Fibroblast of skin of right quadriceps (primary cell): ENCODE measurements around the gene FOXR1.
"Not testable (repeated sequence)": the region's sequence is repeated elsewhere in the genome, so short reads cannot be mapped to it uniquely, and the experiment has no call there.

ENCODE experiments used
- DNase-seq: peaks from one replicate; pipeline ENCODE4 v3.0.0-alpha.2; 2013

FOXR1 gene

GRCh38 chr11:118998388-118998717 lies 26.8 kb downstream of the FOXR1 start:
- no peak for DNase-seq

DNA sequence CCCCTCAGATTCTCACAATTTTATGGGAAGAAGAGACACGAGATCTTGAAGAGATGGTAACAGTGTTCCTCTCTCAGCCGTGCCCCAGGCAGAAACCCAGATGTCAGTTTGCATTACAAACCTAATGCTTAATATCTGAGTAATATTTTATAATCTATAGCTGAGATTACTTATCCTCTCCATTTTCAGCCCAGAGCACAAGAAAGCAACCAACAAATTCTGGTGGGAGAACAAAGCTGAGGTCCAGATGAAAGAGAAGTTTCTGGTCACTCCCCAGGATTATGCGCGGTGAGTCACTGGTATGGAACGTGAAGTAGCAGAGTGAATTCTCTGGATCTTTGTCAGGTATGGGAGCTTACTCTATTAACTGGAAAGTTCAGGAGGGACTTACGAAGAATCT lies 27.3 kb downstream of the FOXR1 start:
- peak; percentile 60 for DNase-seq

DNA sequence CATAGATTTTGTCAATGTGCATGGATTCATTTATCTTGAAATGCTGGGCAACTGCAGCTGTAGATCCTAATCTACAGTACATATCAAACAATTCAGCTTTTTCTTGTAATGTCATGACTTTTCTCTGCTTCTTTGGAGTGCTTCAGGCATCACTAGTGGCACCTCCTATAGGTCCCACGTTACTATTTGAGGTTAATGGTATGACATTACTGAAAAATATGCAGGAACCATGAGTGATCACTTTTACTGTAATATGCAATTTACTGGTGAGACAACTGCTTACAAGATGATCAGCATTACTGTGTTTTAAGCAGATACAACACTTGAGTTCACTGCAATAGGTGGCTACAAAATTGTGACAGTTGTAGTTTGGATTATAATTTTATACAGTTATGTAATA lies 29.3 kb downstream of the FOXR1 start:
- DNase-seq: peak; percentile 59

- DNase-seq: no peak
Observed at GRCh38 chr11:119006656-119007055, 35.1 kb downstream of the FOXR1 start.

DNA sequence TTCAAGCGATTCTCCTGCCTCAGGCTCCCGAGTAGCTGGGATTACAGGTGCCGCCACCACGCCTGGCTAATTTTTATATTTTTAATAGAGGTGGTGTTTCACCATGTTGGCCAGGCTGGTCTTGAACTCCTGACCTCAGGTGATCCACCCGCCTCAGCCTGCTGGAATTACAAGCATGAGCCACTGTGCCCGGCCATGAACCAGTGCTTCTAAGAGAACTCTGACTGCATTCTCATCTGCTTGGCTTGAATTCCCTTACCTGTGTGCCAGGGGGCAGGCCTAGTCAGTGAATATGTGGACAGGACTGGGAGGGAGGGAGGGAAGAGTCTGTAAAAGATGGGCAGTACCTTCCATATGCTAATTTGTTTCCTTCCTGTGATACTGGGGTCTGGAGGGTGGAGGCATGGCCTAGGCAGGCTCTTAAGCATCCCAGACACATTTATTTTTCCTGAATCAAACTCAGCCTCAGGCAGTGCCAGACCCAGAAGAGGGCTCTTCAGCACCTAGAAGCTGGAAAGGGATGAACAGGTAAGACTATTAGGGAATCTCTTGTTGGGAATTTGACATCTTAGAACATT lies 40.0 kb downstream of the FOXR1 start:
- no peak for DNase-seq

DNA sequence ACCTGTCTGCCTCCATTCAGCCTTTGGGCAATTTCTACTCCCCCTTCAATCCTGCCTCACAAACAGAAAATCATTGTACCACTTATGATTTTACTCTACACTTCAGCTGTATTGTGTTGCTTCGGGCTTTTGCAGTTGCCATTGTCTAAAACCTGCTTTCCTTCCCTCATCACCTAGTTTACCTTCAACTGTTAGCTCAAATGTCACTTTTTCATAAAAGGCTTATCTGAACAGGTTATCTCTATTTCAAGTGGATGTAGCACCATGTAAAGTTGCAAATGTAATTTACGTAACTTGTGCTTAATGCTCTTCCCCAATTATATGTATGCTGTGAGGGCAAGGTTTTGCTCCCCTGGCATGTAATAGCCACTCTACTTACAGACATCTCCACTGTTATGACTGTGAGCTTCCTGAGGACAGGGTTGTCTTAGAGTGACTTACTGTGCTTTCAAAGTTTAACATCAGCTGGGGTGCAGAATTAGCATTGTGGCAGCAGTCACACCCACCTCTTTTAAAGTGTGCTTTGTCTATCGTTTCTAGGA lies 41.1 kb downstream of the FOXR1 start:
- no peak for DNase-seq

GRCh38 chr11:119014209-119014924 lies 42.8 kb downstream of the FOXR1 start:
- DNase-seq: no peak

DNA sequence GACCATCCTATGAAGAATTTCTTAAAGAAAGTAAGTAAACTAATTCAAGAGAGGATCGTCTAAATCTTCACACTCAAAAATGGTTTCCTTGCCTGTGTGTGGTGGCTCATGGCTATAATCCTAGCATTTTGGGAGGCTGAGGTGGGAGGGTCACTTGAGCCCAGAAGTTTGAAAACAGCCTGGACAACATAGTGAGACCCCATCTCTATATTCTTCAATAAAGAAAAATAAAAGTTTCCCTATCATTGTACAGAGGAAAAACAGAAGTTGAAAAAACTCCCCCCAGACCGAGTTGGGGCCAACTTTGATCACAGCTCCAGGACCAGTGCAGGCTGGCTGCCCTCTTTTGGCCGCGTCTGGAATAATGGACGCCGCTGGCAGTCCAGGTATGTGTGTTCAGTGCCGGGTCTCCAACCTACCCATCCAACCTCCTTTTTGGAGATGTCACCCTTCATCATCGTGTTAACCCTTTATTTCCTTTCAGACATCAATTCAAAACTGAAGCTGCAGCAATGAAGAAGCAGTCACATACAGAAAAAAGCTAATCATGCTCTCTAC lies 43.6 kb downstream of the FOXR1 start:
- DNase-seq: no peak

DNA sequence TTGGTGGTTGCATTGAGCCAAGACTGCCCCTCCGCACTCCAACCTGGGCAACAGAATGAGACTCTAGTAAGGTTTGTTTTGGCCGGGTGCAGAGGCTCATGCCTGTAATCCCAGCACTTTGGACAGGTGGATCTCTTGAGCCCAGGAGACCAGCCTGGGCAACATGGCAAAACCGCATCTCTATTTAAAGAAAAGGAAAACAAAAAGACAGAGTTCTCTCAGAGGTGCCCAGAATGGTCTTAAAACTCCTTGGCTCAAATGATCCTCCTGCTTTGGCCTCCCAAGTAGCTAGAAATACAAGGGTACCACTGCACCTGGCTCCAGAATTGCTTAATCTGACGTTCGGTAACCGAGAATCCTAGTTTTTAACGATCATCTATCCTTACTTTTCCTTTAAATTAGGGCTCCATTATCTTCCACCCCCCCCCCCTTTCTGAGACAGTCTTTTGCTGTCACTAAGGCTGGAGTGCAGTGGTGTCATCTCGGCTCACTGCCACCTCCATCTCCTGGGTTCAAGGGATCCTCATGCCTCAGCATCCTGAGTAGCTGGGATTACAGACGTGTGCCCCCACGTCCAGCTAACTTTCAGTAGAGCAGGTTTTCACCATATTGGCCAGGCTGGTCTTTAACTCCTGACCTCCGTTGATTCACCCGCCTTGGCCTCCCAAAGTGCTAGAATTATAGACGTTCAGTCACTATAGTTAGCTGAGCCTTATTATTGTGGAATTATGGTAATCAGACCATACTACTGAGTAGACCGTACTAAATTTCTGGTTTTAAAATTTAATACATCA lies 44.9 kb downstream of the FOXR1 start:
- DNase-seq: no peak

DNA sequence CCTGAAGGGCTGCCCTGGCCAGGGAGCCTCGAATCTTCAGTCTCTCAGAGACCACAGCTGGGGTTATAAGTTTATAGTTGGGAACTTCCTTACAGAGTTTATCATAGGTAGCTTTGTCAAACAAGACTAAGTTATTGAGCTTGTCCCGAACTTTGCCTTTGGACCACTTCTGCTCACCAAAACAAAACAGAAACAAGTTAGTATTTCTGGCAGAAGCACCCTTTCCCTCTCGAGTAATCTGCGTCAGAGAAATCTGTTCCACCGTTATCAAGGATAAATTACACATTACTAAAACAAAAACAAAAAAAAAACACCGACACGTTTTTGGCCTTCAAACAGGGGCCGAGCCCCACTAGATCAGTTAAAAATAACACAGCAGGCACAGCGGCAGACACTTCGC lies 45.8 kb downstream of the FOXR1 start:
- not testable (repeated sequence) for DNase-seq

- DNase-seq: peak; percentile 96
Observed at GRCh38 chr11:119018074-119018938, 46.7 kb downstream of the FOXR1 start, which contains the start of the genes RPS25 and TRAPPC4. TSS of gene RPS25 (minus strand) at chr11:119018343. CDS start at chr11:119018284, 59 bp downstream. TSS of gene TRAPPC4 (plus strand) at chr11:119018766. CDS start at chr11:119018796, 30 bp downstream.

- DNase-seq: no peak
Observed at GRCh38 chr11:119019996-119020395, 48.4 kb downstream of the FOXR1 start.

GRCh38 chr11:119021631-119022030 lies 50.1 kb downstream of the FOXR1 start:
- DNase-seq: no peak

- DNase-seq: peak; percentile 16
Observed at GRCh38 chr11:119023741-119024140, 52.2 kb downstream of the FOXR1 start.

DNA sequence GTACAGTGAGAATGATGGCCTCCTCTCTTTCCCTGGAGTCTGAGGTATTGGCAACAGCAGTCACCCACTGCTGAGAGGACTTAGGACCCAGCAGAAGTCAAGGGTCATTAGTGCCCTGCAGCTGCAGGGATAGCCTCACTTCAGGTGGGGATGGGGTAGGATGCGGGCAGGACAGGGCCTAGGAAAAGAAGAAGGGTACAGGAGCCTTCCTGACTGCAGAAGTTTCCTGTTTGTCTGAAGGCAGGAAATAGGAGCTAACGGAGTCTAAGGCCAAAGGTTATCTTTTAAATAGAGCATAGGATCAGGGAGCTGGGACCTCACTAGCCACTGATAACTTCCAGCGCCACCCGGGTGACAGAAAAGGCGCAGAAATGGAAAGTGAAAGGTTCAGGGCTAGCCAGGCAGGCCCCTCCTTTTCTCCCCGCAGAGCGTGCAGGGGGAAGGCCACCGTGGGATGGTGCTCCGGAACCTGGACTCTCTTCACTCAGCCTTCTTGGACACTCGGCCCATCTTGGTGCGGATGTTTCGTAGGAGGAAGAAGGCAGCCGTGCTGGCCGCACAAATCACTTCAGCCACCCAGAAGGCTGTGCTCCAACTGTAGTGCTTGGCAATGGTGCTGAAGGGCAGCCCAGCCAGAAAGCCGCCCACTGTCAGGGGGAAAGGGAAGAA lies 53.0 kb downstream of the FOXR1 start:
- DNase-seq: no peak

GRCh38 chr11:119025099-119025473 lies 53.5 kb downstream of the FOXR1 start:
- no peak for DNase-seq

DNA sequence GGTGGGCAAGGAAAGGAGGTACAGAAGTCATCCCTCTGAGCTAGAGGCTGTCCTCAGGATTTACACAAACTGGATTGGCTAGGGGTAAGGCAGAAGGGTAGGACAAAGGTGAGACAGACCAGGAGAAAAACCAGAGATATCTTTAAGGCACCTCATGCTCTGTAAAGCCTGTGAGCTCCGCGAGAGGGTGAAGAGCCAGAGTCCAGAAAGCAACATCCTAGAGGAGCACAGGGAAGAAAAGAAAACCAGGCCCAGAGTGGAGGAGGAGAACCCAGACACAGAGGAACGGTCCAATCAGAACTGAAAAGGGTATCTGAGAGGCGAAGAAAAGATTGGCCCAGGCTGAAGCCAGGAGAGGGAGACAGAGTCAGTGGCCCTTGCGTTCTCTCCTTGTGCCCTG lies 54.0 kb downstream of the FOXR1 start:
- no peak for DNase-seq

DNA sequence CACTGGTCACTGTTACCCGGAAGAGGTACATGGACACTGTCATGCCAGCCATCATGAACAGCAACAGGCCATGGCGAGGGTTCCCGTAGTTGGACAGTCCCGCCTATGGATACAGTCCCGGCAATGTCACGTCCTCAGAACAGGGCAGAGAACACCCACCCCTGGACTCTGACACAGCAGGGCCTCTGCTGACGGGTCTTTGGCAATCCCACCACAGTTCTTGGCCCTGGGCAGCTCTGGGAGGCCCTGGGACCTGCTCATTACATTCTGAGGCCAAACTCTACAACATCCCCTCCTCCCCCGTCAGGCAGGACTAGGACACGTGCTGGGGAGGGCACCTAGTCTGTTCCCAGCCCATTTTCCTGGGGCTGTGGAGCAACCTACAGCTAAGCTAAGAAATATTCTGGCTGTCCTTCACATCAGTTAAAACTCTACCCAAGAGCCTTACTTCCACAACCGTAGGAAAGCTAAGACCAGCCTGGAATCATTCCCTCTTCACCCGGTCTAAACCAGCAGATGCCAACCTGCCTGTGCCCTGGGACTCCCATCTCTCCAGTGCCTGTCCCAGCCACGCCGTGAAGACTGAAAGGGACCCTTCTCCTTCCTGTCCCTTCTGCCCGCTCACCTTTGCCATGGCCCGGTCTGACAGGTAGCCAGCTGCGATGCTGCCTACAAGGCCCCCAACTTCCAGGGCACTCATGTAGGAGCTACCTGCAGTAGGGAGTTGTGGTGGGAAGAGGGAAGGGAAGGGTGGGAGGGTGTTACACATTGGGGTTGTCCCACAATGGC lies 54.6 kb downstream of the FOXR1 start:
- no peak for DNase-seq

DNA sequence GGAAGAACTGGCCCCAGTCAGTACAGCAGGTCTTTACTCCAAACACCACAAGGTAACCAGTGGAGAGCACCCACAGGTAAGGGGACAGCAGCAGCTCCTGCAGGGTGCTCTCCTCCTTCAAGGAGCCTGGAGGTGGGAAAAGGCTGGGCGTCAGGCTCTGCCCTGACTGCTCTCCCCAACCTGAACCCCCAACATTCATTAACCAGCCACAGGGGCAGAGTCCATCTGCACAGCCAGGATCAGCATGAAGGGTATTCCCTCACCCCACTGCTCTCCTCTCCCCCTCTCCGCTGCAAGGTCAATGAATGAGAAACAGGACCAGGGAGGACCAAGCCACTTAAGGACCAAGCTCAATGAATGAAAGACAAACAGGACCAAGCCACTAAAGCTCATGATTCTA lies 55.4 kb downstream of the FOXR1 start:
- DNase-seq: no peak

- no peak for DNase-seq
Observed at GRCh38 chr11:119027561-119028345, 56.2 kb downstream of the FOXR1 start.
